A549 treated with CORT108297 at 1 μM for 4 hours (cell line): ENCODE results near the gene NDUFA7. TPM values are rescaled to one million over a fixed set of nuclear protein-coding genes. Genes with fewer than 3 reads are reported as not detected.

Source experiments
- total RNA-seq: library from RNA; stranded (reverse); fragments of 200-300 nt; extraction: Qiagen RNA extraction; gene quantifications from 5 replicates; pipeline ENCODE4 v1.2.3, GENCODE V29; 2022

The NDUFA7 gene
- 75.7 to 93.7 TPM (median 90.5 TPM) in 5 replicates for total RNA-seq

GRCh38 chr19:8321067-8321985 lies at the start of gene NDUFA7, which contains the start of gene RPS28:
NDUFA7 (minus strand) TSS chr19:8321375; CDS start chr19:8321358, 17 bp downstream.
RPS28 (plus strand) TSS chr19:8321496; CDS start chr19:8321531, 35 bp downstream.

DNA sequence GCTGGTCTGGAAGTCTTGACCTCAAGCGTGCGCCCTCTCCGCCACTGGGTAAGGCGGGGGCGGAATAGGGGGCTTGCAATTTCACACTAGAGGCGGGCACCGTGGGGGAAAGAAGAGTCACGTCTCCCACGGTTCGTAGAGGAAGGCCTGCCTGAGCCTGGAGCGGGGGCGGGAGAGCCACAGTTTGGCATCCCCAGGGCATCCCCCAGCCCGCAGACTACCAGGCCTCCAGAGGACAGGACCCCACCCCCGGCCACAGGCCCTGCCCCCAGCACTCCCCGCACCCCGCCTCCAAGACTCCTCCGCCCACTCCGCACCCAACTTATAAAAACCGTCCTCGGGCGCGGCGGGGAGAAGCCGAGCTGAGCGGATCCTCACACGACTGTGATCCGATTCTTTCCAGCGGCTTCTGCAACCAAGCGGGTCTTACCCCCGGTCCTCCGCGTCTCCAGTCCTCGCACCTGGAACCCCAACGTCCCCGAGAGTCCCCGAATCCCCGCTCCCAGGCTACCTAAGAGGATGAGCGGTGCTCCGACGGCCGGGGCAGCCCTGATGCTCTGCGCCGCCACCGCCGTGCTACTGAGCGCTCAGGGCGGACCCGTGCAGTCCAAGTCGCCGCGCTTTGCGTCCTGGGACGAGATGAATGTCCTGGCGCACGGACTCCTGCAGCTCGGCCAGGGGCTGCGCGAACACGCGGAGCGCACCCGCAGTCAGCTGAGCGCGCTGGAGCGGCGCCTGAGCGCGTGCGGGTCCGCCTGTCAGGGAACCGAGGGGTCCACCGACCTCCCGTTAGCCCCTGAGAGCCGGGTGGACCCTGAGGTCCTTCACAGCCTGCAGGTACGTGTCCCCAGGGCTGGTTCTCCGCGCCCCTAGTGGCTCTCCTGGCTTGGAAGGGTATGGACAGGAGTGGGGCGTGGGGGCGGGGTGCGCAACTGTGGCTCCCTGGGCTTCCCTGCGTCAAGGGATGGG lies 42.9 kb upstream of the NDUFA7 start, which contains the start of gene ANGPTL4:
ANGPTL4 (plus strand) TSS at position 353 of the 969 bp plus-strand sequence; CDS start at position 520, 167 bp downstream.

GRCh38 chr19:8342684-8343482 lies 21.7 kb upstream of the NDUFA7 start, which contains the start of gene KANK3:
KANK3 (minus strand) TSS chr19:8343262; CDS start chr19:8337828, 5,434 bp downstream.

GRCh38 chr19:8307965-8308866 lies 13.0 kb downstream of the NDUFA7 start, which contains the start of gene CD320:
CD320 (minus strand) TSS chr19:8308358; CDS start chr19:8308290, 68 bp downstream.

Other genes with a start within 250 kb of the NDUFA7 start
- 0.01 TPM in 3 of 5 replicates, not detected in the others for gene FBN3, start 171.8 kb downstream of the NDUFA7 start, total RNA-seq
- gene CERS4, start 112.0 kb downstream of the NDUFA7 start, total RNA-seq: 2.5 to 3.4 TPM (median 3.3 TPM) in 5 replicates
- 64.1 to 108 TPM (median 106 TPM) in 5 replicates for gene CD320, start 13.0 kb downstream of the NDUFA7 start, total RNA-seq
- gene RPS28, start 121 bp upstream of the NDUFA7 start, total RNA-seq: 403 to 1,017 TPM (median 931 TPM) in 5 replicates
- gene KANK3, start 21.9 kb upstream of the NDUFA7 start, total RNA-seq: 3.1 to 6.2 TPM (median 5.1 TPM) in 5 replicates
- gene ANGPTL4, start 42.8 kb upstream of the NDUFA7 start, total RNA-seq: 151 to 287 TPM (median 256 TPM) in 5 replicates
- gene RAB11B, start 69.0 kb upstream of the NDUFA7 start, total RNA-seq: 90.2 to 101 TPM (median 94.2 TPM) in 5 replicates
- gene MARCHF2, start 91.9 kb upstream of the NDUFA7 start, total RNA-seq: 15.6 to 20.3 TPM (median 17.7 TPM) in 5 replicates
- 229 to 311 TPM (median 235 TPM) in 5 replicates for gene HNRNPM, start 123.6 kb upstream of the NDUFA7 start, total RNA-seq
- 0.07 to 0.25 TPM (median 0.16 TPM) in 5 replicates for gene PRAM1, start 181.3 kb upstream of the NDUFA7 start, total RNA-seq
- 17.5 to 21.7 TPM (median 18.6 TPM) in 5 replicates for gene ZNF414, start 192.8 kb upstream of the NDUFA7 start, total RNA-seq